ENCODE measurements around the gene FRMD4A. TPM values are rescaled to one million over a fixed set of nuclear protein-coding genes. Genes with fewer than 3 reads are reported as not detected.

Gene FRMD4A
- total and polyA plus RNA-seq, 10 of the 15 experiments (the other 5 are each of a cell fraction or from before 2014, with no cell fraction given) = 17.8 to 75.2 (median 39.1) TPM

- CTCF ChIA-PET = interaction anchor here (1.8 kb wide), 1 partner anchor 181 kb away, joined by 4 read pairs; no protein-coding TSS in a partner anchor
- Histone ChIP-seq H2AFZ (ENCODE audit: control insufficient read depth, low read depth, low read length) (no peak overlapping the region), H3K27me3 (replicated peaks in 1 of 2; ENCODE audit: control insufficient read depth in 2 of 2, insufficient read depth in 2 of 2, low read length in 1 of 2) (no peaks in the 10 kb centered on the region; a peak in 1 of 4 replicates), H3K36me3 (ENCODE audit: control insufficient read depth in 2 of 2, insufficient read depth in 2 of 2, low read length in 1 of 2) (no peaks in the 10 kb centered on the region), H3K4me3 (no peak overlapping the region), H3K9ac (ENCODE audit: control insufficient read depth, insufficient read depth, low read length) (no peak overlapping the region), H3K27ac (ENCODE audit: control insufficient read depth, insufficient read depth) (no peak overlapping the region), H3K4me1 (ENCODE audit: control insufficient read depth, insufficient read depth, low read length) (no peaks in the 10 kb centered on the region), H4K20me1 (ENCODE audit: control insufficient read depth, insufficient read depth) (no peaks in the 10 kb centered on the region), H3K79me2 (ENCODE audit: control insufficient read depth, insufficient read depth, low read length) (no peaks in the 10 kb centered on the region), H3K4me2 (ENCODE audit: control insufficient read depth, insufficient read depth) (no peak overlapping the region), H3K9me3 (replicated peaks; ENCODE audit: control insufficient read depth, insufficient read depth, low read length) (no peaks in the 10 kb centered on the region)
- RAD21 ChIA-PET (ENCODE audit: unreplicated experiment) = no interaction called here
- in situ Hi-C loops (cut with MboI) = no loop called here
- ATAC-seq (no peak), DNase-seq (ENCODE audit: low read depth, low spot score) (no peak), FAIRE-seq (no peak)
- intact Hi-C loops (cut with micrococcal nuclease; ENCODE audit: unreplicated experiment) = no loop called here
- BruUV-seq (replicated peaks) = no TSS peak
- SMC1A ChIA-PET (ENCODE audit: uncharacterized antibody, unreplicated experiment) = interaction anchor here (0.9 to 1.3 kb wide), 2 partner anchors 8 to 22 kb away, joined by 3 read pairs; no protein-coding TSS in a partner anchor
- POLR2A ChIA-PET = no interaction called here
- TF ChIP-seq STAT3 (IDR thresholded peaks at IDR 0.05; ENCODE audit: low read depth, low read length) (no peak), RAD51 (IDR thresholded peaks at IDR 0.05) (no peak), KDM1A (IDR thresholded peaks at IDR 0.05; ENCODE audit: borderline replicate concordance) (no peak), IRF4 (IDR thresholded peaks at IDR 0.05; ENCODE audit: low read depth, low read length) (no peak), CBX3 (IDR thresholded peaks at IDR 0.05; ENCODE audit: borderline replicate concordance, low read depth) (no peak), SREBF2 (IDR thresholded peaks at IDR 0.05; ENCODE audit: low read length) (no peak), SIX5 (IDR thresholded peaks at IDR 0.05; ENCODE audit: low read depth, low read length, severe bottlenecking) (no peak), ETV6 (conservative IDR thresholded peaks at IDR 0.05 in 1 of 2, IDR thresholded peaks at IDR 0.05 in 1 of 2; ENCODE audit: borderline replicate concordance in 1 of 2, low read depth in 1 of 2) (no peak), IKZF1 (conservative IDR thresholded peaks at IDR 0.05) (no peak), NR2C2 (IDR thresholded peaks at IDR 0.05; ENCODE audit: borderline replicate concordance, control insufficient read depth, insufficient read length, low read depth) (no peak), HDAC2 (IDR thresholded peaks at IDR 0.05) (no peak), ZNF687 (IDR thresholded peaks at IDR 0.05) (no peak), IKZF2 (IDR thresholded peaks at IDR 0.05) (no peak), SUZ12 (IDR thresholded peaks at IDR 0.05; ENCODE audit: unreplicated experiment) (no peak)
- 75% methylated on average over 8 of the region's 8 CpGs for WGBS (ENCODE audit: insufficient coverage, insufficient replicate concordance, low lambda C conversion rate, missing lambda C conversion rate)
Measured at GRCh38 chr10:13859979-13860654, 470.6 kb downstream of the FRMD4A start.

Measured in GM12878 (cell line).